ENCODE data around the gene TMEM163.
"Not testable (repeated sequence)": the region's sequence is repeated elsewhere in the genome, so short reads cannot be mapped to it uniquely, and the experiment has no call there.

The TMEM163 gene

DNA sequence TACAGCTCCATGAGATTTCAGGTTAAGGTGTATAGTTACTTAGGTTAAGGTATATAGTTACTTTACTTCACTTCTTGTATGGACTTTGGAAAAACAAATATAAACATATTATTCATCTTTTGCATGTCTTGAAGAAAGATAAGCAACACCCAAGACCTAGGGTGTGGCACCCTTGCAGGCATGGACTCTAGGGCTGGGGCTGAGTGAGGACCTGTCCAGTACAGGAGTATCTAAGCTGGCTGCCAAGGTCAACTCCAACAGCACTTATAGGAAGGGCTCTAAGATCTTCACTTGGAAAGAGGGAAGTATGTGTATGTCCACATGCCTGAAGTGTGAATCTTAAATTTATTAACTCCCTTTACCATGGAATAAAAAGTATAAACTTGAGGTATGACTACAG is 7.1 kb upstream of the TMEM163 start:
- TF ChIP-seq, protein P1, sequence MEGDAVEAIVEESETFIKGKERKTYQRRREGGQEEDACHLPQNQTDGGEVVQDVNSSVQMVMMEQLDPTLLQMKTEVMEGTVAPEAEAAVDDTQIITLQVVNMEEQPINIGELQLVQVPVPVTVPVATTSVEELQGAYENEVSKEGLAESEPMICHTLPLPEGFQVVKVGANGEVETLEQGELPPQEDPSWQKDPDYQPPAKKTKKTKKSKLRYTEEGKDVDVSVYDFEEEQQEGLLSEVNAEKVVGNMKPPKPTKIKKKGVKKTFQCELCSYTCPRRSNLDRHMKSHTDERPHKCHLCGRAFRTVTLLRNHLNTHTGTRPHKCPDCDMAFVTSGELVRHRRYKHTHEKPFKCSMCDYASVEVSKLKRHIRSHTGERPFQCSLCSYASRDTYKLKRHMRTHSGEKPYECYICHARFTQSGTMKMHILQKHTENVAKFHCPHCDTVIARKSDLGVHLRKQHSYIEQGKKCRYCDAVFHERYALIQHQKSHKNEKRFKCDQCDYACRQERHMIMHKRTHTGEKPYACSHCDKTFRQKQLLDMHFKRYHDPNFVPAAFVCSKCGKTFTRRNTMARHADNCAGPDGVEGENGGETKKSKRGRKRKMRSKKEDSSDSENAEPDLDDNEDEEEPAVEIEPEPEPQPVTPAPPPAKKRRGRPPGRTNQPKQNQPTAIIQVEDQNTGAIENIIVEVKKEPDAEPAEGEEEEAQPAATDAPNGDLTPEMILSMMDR (IDR thresholded peaks at IDR 0.05; ENCODE audit: control insufficient read depth, extremely low read depth, insufficient read depth): no peak
- no peak for DNase-seq (ENCODE audit: low read depth)
- H3K4me3 ChIP-seq (ENCODE audit: low read depth, low read length): no peak overlapping the region

DNA sequence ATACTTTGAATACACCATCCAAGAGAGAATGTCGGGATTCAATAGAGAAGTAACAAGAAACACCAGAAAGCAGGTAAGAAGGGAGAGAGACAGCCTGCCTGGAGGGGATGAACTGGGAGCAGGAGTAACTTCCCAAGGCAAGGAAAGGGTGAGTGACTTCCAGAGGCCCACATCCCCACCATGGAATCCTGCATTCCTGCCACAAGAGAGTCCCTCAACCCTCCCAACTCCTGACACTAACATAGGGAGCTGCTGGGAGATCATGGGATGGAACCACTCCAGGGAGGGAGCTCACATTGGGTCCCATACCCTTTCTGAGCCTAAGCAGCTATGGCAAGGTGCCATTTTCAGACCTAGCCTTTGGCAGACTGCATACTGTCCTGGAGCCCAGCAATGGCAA is 5.5 kb upstream of the TMEM163 start:
- H3K4me3 ChIP-seq (ENCODE audit: low read depth, low read length): no peak overlapping the region
- TF ChIP-seq, protein P1 (IDR thresholded peaks at IDR 0.05; ENCODE audit: control insufficient read depth, extremely low read depth, insufficient read depth): no peak
- DNase-seq (ENCODE audit: low read depth): no peak

DNA sequence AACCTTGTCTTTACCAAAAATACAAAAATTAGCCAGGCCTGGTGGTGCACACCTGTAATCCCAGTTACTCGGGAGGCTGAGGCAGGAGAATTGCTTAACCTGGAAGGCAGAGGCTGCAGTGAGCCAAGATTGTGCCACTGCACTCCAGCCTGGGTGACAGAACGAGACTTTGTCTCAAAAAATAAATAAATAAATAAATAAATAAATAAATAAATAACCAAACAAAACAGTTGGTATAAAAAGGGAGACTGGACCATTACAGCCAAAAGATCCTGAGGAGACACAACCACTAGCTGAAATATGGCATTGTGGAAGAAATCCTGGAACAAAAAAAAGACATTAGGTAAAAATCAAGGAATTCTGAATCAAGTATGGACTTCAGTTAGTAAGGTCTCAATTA is 4.9 kb upstream of the TMEM163 start:
- DNase-seq (ENCODE audit: low read depth); H3K4me3 ChIP-seq (ENCODE audit: low read depth, low read length): not testable (repeated sequence)

DNA sequence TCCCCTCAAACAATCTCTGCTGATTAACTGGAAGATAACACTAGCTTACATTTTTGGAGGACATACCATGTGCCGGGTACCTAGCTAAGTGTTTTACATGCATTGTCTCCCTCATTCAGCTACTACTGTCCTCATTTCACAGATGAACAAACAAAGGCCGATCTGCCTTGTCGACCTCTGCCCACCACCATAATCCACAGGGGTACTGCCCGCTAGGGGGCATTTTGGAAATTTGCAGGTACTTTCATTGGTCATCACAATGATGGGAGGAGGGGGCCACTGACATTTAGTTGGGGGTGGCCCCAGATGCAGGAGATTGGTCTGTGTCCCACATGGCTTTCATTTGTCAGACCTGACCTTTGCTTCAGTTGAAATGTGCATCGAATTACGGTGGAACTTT is 3.9 kb upstream of the TMEM163 start:
- no peak for DNase-seq (ENCODE audit: low read depth)
- TF ChIP-seq, protein P1 (IDR thresholded peaks at IDR 0.05; ENCODE audit: control insufficient read depth, extremely low read depth, insufficient read depth): peak; percentile 15; the same call in 1 of the 2 replicates
- H3K4me3 ChIP-seq (ENCODE audit: low read depth, low read length): no peak overlapping the region

DNA sequence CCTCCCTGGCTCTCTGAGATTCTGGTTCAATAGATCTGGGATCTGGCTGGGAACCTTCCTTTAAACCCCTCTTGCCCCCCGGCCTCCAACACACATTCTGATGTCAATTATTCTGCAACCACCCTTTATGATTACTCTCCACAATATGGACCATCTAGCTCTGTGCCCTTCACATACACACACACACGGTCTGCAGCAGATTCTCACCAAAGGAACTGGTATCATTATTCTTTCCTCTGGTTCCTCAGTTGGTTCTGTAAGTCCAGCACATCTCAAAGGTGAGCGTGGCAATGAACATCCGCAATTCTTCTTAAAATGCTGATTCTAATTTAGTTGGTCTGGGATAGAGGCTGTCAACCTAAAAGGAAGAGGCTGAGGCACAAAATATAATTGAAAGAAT is 2.8 kb upstream of the TMEM163 start:
- TF ChIP-seq, protein P1 (IDR thresholded peaks at IDR 0.05; ENCODE audit: control insufficient read depth, extremely low read depth, insufficient read depth): no peak
- no peak for DNase-seq (ENCODE audit: low read depth)
- no peak overlapping the region for H3K4me3 ChIP-seq (ENCODE audit: low read depth, low read length)

DNA sequence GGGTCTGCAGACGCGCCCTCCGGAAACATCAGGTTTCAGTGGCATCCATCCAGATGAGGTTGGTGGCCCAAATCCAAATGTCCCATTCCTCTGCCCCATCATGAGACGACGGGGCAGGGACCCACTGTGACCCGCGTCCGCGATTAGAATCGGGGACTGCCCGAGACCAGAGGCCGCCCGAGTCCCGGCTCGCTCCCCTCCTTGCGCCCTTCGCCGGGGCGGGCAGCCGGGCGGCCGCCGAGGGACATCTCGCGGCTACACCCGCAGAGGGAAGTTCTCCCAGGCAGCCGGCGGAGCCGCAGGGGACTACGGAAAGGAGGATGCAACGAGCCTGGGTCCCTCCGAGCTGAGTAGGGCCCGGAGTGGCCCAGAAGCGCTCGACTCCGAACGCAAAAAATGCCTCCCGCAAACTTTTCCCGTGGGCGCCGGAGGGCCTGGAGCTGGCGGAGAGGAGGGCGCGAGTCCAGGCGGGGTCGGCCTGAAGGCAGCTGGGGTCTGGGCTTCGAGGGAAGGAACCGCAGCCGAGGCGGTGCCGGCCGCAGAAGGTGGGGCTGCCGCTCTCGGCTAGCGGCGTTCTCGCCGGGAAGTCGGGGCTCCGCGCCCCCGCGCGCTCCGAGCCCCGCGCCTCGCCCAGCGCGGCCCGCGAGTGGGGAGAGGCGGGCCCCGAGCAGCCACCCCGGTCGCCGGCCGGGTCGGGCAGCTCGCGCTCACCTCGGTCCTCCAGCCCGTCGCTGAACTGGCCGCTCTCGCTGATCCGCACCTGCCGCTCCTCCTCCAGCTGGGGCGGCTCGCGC is 580 bp downstream of the TMEM163 start:
- no peak for DNase-seq (ENCODE audit: low read depth)
- H3K4me3 ChIP-seq (ENCODE audit: low read depth, low read length): peak overlapping the region; percentile 3; the same call in 1 of the 2 replicates
- TF ChIP-seq, protein P1 (IDR thresholded peaks at IDR 0.05; ENCODE audit: control insufficient read depth, extremely low read depth, insufficient read depth): no peak

DNA sequence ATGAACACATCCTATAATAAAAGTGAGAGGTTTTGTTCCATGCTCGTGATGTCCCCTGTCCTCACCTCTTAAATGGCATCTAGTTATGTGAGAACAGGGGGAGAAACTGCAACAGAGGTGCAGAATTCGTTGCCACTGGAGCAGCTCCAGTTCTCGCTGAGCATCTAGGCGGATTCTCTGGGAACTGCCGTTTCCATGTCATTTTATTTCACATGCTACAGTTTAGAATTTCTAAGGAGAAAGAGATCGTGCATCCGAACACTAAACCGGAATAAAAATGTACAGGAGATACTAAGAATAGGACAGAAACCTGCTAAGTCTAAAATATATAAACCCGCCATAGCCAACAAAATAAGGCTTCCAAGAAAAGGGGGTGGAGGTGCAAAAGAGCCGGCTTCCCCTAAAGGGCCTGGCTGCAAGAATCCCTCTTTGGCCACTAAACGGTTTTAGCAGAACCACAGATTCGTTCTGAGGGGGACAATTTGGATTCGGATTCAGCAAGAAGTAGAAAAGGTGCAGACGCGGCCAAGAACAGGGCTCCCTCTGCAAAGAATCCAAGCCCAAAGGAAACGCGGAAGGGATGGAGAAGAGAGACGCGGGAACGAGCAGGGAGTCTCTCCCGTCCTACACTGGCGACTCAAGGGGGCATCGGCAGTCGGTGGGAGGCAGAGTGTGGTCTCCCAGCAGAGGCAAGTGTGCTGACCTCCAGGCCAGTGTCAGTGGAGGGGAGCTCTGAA is 1.3 kb downstream of the TMEM163 start:
- TF ChIP-seq, protein P1 (IDR thresholded peaks at IDR 0.05; ENCODE audit: control insufficient read depth, extremely low read depth, insufficient read depth): no peak
- H3K4me3 ChIP-seq (ENCODE audit: low read depth, low read length): no peak overlapping the region
- DNase-seq (ENCODE audit: low read depth): no peak

All from LNCaP clone FGC (cell line).